T-helper 1 cell (primary cell): Measurements from ENCODE around the gene RELL1.
A peak's percentile ranks its signal among the peaks of the same experiment; 100 is the strongest.

Experiments used
- DNase-seq, 5 donors: peaks; one replicate each; pipeline ENCODE4 v3.0.0-alpha.2; 2012 to 2020

RELL1 gene

DNA sequence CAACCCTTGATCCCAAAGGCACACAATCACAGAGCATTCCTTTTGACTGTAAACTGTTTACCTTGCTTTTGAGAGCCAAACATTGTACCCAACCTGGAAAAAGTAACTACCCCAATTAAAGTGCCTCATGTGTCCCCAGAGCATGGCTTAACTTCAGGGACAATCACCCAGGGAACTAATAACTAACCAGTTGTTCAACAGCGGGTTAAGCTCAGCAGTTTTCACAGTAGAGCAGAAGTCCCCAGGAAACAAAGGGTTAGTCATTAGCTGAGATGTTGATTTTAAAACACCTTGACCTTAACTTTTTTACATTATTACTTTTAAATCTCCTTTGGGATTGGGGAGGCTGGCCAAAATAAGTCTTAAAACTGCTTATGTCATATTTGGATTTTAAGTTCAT, 94.8 kb downstream of the RELL1 start:
- no peak for DNase-seq

GRCh38 chr4:37590016-37590415, 96.2 kb downstream of the RELL1 start:
- no peak for DNase-seq

DNA sequence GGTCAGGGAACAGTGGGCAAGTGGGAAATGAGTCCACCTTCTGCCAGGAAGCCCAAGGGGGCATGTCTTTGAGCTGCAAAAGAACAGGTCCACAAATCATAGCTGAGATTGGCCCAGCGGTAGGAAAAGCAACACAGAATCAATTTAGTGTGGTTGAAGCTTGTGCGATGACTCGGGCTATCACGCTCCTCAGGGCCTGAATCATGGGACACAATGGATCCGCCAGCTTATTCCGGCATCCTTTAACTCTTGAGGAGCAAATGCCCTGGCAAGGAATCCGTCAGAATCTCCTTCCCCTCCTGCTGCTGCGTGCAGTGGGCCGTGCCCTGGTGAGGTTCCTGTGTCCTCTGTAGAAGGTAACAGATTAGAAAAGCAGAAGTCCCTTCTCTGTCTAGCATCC, 98.0 kb downstream of the RELL1 start:
- no peak for DNase-seq

- no peak for DNase-seq
Measured at GRCh38 chr4:37586194-37586593, 100.0 kb downstream of the RELL1 start.

DNA sequence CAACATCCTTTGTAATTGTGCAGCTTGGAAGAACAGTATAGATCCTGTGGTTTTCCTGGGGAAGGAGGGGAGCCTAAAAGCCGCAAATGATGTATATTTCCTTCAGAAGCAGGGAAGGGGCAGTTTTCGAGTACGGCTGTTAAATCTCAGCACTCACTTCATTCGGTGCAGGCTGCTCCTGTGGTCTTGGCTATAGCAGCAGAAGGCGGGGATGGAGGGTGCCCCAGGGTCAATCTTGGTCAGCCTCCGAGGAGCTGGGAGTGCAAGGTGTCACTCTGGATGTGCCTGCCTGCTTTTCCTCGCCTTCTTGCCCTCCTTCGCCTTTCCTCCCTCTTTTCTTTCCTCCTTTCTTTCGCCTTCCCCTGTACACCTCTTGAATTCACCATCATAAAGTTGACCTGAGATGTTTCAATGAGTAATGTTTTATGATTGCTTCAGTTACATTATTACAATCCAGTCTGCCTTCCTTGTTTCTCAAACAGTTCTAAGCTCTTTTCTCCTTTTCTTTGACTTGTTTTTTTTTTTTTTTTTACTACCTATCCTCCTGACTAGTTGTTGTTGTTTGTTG, 101.6 kb downstream of the RELL1 start:
- DNase-seq, result no peak

DNA sequence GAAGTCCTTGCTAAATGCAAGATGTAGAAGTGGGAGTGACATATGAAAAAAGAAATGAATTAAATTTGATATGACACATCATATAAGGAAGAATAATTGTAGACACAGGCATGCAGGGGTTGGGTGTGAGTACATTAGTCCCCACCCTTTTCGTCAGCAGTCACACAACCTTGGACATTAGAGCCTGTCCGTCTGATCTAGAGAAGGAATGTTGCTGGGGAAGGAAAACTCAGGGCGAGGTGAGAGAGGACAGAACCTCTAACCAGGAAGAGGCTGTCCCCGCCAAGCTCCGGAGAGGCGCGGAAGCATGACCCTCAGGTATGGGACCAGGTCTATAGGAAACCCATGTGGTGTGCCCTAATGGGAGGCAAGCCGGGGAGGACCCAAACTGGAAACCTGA, 102.1 kb downstream of the RELL1 start:
- DNase-seq, result no peak

- DNase-seq, result no peak
Measured at GRCh38 chr4:37573566-37573965, 112.6 kb downstream of the RELL1 start.

- no peak for DNase-seq
Measured at GRCh38 chr4:37568489-37568888, 117.7 kb downstream of the RELL1 start.

- DNase-seq, result no peak
Measured at GRCh38 chr4:37567836-37568235, 118.3 kb downstream of the RELL1 start.

- no peak for DNase-seq
Measured at GRCh38 chr4:37562592-37562991, 123.6 kb downstream of the RELL1 start.

DNA sequence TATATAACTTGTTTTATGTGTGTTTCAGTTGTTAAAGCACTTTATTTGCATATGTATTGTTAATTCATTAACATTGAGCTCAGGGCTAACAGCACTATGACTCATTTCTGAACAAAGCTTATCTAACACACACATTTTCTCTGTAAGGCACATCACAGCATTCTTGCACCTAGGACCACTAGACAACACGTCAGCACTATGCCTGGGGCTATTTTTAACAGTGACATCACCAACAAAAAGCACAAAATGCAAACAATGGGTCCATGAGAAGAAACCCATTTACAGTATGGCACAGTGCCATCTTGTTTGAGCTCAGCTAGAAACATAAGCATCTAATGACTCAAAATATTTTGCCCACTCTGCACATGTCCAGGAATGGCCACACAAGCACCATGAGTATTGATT, 124.4 kb downstream of the RELL1 start:
- peak in 1 of 5 donors; percentile 13 for DNase-seq

- DNase-seq, result no peak
Measured at GRCh38 chr4:37561196-37561802, 124.9 kb downstream of the RELL1 start.
